GM19324 (cell line): ENCODE measurements around the gene LNX1.

Experiments used
- ATAC-seq: cut with Tn5 transposase; IDR thresholded peaks from one replicate; pipeline ENCODE4 v1.9.1; 2021; ENCODE audit warnings: mild to moderate bottlenecking, moderate library complexity; ENCODE audit not compliant: unreplicated experiment, low FRiP score

The LNX1 gene

DNA sequence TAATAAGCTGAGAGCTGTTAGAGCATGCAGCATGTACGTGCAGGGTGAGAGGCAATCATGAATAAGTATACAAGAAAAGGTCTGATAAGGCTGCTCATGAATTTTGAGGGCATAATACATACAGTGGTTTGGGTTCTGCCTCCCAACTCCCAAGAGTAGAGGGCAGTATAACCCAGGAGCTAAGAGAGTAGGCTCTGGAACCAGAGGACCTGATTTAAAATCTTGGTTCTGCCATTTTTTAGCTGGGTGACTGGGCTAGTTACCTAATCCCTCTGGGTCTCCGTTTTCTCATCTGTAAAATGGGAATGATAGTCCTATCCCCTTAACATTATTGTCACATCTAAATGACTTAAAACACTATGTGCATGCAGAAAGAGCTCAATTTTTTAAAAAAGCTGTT is 85.3 kb downstream of the LNX1 start:
- no peak for ATAC-seq

DNA sequence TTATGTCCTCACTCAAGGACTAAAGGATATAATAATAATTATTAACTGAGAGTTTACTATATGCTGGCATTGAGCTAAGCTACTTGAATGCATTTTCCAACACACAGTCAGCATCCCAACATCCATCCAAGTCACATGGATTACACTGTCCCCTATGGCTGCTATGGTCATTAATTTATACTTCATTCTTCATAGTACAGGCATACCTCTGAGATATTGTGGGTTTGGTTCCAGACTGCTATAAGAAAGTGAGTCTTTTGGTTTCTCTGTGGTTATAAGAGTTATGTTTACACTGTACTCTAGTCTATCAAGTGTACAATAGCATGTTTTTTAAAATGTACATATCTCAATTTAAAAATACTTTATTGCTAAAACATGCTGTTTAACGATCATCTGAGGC is 89.2 kb downstream of the LNX1 start:
- ATAC-seq: no peak

DNA sequence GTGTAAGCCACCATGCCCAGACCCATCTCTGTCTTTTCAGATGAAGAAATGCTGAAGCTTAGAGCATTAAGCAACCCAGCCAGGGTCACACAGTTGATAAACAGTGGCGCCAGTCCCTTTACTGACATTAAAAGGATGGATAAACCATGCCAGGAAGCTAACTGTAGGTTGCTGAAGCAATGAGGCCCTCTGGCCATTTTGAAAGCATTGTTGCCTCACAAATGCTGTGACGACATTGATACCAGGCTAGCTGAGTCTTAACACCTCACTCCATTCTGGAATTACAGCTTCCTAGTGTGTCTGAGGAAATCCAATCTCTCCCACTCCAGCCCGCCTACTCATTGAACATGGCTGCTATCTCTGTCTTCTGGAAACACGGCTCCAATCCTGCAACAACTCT is 89.7 kb downstream of the LNX1 start:
- ATAC-seq: no peak

DNA sequence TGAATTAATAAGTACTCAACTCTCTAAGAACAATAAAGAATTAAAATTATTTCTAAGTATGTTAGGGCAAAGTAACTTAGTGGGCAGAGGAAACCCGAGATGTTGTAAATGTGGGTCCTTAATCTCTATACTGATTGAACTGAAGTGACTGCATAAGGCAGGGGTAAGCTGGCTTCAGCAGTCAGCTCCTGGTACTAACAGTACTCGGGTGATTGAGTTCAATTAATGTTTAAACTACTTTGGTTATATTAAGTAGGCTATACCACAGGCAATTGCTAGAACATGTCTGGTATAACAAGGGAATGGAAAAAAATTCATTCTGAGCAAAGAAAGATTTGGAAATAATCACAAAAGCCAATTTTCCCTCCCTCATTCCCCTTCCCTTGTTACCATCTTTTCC is 90.7 kb downstream of the LNX1 start:
- ATAC-seq: no peak

DNA sequence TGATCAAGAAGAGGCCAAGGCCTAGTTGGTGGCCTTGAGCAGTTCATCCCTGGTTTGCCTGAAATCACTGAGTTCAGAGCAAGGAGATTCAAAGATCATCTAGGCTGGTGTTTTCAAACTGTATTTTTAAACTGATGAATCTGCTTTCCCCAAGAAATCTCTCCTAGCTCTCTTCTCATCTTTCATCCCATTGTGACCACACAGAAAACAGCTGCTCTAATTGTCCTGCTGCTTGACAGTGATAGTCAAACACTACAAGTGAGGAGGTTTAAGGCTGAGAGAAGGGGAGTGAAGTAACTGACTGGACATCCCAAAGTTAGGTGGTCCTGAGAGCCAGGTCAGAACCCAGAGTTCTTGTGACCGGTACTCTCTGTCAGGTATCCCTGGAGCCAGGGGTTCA is 91.5 kb downstream of the LNX1 start:
- no peak for ATAC-seq

DNA sequence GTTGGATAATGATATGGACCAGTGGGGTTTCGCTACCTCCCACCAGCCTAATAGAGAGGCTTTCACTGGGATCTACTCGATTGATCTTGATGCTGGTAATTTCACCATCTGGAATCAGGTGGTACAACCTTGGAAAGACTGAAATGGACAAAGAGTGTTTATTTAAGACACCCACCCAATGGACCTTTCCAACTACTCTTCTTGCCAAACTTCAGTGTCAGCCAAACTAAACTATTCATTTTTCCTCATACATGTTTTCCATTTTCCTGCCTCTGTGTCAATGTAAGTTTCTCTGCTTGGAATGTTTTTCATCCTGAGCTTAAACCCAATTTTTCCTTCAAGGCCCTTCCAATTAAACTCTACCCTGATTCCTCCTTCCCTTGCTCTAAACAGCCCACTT is 92.6 kb downstream of the LNX1 start:
- ATAC-seq: no peak

DNA sequence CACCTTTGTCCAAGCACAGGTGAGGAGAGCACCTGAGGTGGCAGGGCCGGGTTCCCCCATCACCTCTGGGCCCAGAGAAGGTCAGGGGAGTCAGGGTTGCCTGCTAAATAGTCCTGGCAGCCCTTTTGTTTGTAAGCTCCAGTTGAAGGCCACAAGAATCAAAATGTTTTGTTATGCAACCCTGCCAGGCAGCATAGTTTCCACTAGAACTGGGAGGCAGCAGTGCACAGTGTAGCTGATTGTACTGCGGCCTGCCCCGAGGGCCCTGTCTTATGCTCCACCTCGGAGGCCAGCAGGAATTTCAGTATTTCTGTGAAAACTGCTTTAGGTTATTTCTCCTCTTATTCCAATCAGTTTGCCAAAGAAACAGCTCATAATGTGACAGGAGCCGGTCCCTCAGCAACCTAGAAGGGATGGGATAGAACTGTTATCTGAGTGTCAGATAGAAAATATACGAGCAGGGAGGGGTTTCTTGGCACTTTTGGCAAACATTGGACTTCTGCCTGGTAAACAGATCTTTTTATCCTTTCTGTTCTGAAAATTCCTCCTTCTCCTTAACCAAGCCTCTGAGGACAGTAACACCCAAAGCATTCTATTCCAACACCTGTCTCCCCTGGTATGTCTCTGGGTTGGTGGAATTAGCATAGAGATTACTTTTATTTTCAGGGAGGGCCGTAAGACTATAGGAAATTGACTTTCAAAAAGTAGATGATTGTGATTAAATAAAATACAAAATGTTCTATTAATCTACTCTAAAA is 93.6 kb downstream of the LNX1 start:
- ATAC-seq: no peak

DNA sequence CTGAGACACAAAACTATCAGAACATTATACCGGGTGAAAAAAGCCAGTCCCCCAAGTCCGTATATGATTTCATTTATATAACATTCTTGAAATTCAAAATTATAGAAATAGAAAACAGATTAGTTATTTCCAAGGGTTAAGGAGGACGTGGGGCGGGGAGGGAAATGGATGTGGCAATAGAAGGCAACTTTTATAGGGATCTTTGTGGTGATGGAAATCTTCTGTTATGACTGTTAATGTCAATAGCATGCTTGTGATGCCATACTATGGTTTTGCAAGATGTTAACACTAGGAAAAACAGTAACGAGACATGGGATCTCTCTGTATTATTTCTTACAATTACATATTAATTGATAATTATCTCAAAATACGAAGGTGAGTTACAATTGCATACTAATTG is 96.4 kb downstream of the LNX1 start:
- no peak for ATAC-seq

DNA sequence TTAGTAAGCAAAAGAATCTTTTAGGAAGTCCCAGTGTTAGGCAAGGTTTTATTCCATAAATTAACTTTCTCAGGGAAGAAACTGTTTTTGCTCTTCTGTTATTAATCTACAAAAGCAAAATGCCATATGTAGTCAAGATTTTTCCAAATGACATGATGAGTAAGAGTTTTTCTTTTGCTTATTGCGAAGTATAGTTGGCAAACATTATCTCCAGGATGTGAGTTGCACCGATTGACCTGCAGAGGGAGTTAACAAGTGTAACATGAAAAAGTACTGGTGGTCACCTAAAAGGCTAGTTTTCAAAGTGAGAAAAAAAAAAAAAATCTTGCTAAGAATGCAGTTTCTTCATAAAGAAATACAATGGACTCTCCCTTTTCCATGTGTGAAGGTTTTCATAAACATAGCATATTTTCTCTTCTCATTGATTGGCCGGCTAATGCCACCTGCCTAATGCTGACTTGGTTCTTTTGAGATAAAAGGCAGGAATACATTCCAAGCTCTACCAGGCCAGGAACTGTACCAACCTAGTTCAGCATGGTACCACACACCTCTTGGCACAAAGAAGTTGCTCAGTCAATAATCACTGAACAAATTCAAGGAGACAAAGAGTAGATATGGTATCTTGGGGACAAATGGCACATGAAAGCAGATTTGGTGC is 100.2 kb downstream of the LNX1 start:
- ATAC-seq: no peak

DNA sequence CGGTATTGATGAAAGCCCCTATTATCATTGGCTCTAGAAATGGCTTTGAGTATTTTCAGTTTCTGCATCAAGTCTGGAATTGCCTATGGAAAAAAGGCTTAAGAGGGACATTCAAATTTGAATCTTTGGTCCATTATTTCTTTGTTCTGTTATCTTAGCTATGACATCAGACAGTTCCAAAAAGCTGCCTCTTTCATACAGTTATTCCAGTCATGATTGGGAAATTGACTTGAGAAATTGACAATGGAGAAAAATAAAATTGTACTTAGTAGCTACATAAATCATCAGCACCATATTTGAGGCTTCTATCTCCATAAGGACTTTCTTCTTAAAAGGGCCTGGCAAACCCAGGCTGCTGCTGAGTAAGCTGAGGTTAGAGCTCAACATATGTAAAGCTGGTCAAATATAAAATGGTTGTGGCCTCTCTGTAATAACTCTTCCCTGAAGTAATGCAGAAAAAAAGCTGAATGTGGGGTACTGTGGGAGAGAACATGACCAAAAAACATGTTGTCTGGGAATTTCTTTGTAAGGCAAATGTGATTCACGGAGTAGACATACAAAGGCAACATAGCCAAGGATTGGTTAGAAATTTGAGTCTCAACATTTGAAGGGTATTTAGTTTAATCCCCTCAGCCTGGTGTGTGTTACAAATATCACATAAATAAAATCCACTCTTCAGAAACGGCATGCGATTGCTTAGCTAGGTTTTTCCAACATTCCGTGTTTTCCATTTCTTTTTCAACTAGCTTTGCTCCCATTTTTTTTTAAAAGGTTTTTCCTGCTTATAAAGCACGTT is 100.9 kb downstream of the LNX1 start:
- no peak for ATAC-seq

DNA sequence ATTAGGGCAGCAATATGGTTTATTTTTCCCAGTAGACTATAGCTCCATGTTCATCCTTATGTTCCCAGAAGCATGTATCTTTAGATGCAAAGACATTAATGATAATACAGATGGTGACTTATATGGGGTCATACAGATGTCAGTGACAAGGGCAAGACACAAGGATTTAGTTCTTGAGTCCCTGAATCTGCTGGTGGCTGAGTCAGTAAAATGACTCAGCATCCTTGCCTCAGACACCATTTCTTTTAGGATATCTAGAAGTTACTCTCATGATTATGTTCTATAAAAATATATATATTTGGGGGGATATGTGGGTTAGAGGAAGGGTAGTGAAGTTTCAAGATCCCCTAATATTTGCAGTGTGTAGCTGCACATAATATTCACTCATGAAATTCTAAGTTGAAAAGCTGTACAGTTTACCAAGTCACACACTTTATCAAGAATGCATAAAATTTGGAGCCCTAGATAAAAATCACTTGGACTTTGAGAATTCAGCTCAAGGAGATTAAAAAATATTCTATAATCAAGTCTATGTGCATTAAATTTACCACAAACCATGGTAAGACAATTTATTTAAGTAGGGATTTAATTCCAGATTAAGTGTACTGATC is 101.9 kb downstream of the LNX1 start:
- no peak for ATAC-seq

DNA sequence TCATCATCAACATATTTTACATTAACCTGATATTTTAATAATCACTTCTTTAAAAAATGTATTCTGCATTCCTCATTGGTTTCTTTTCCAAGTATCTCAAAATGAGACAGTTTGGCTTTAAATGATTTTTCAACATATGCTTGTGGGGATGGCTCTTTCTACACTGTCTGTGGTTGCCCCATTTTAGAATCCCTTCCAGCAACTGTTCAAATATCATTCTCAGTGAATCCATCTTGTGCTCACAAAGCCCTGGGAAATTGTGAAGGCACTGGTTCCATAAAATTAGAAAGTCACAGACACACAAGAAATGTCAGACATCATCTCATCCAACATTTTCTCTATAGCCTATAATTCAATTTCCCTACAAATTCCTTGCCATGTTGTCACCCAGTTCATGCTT is 103.5 kb downstream of the LNX1 start:
- ATAC-seq: no peak

DNA sequence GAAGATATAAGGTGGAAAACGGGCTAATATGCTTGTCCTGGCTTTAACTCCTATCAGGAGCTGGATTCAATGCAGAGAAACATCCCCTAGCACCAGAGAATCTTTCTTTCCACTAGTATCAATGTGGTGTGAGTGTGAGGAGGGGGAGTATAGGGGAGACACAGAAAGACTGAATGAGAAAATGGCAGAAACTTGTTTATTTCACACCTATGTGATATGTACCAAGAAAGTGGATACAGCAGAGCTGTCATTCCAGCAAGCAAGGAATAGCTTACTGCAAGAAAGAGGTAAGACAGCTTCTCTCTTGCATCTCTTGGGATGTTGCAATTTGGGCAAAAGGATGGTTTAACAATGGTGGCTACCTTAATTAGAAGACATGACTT is 105.6 kb downstream of the LNX1 start:
- no peak for ATAC-seq

DNA sequence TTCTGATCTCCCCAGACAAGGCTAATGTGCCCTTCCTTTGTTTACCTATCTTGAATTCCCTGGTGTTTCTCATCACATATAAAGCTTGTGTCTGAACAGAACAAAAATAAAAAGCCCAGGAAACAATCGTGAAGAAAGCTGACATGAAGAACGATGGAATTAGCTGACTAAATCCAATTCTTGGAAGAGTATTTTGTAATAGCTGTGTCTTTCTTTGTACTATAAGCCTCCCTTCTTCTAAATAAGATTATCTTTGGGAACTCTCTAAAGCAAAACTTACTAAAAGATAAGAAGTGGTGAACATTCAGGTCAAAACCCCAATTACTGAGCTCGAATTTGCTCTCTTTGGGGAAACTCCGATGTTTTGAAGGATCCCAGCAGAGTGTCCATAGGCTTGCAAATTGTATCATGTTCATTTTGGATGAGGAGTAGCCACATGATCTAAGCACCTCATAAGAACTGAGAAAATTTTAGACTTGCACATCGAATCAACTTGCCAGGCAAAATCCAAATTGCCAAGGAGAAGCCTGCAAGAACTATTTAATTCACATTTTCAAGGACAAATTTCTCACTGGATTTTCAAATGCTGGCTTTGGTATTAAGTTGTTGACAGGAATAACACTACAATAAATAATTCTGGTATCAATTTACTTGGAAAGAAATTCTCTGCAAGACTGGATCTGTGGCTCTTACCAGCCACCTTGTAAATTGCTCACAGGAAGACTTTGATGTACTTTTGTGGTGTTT is 106.2 kb downstream of the LNX1 start:
- no peak for ATAC-seq

DNA sequence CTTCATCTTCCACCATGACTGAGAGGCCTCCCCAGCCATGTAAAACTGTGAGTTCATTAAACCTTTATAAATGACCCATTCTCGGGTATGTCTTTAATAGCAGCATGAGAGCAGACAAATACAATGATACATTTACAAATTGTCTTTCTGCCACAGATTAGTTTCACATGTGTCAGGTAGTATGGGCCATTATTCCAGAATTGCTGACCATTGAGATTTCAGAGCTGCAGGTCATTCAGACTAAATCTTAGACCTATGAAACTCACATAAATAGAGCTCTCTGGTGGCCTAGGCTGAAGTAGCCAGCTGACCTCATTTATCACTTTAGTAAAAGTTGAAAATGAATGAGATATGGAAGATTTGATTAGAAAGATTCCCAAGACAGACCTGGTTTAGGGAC is 108.0 kb downstream of the LNX1 start:
- ATAC-seq: no peak

DNA sequence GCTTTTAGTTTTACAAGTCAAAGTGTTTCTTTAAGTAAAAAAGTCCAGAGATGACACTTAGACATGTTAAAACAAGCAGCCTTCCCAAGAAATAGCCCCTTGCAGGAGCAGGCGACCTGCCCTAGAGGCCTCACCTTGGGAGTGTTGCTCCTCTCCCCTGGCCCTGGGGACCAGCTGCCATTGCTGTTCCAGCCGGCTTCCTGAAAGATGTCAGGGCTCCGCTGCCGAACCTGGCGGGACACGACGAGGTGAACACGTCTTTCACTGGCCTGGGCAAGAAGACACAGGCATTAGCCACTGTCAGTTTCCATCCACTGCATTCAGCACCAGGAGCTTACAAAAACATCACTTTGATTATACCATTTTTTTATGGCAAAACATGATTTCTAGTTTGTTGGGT is 109.7 kb downstream of the LNX1 start:
- no peak for ATAC-seq

DNA sequence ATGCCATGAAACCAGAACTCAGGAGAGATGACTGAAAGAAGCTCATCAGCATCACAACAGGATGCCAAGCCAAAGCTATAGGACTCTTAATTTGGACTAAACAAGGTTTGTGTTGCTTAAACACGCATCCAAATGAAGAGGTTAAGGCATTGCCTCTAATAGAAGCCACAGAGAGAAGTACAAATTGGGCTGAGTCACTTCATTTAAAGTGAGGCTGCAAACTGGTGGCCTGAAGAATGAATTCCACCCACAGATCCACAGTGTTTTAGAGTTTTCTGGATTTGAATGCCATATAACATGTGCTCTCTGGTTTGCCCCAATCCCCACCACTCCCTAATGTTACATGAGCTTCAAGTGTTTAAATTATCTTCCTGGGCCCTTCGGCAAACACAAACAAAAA is 110.4 kb downstream of the LNX1 start:
- ATAC-seq: no peak

DNA sequence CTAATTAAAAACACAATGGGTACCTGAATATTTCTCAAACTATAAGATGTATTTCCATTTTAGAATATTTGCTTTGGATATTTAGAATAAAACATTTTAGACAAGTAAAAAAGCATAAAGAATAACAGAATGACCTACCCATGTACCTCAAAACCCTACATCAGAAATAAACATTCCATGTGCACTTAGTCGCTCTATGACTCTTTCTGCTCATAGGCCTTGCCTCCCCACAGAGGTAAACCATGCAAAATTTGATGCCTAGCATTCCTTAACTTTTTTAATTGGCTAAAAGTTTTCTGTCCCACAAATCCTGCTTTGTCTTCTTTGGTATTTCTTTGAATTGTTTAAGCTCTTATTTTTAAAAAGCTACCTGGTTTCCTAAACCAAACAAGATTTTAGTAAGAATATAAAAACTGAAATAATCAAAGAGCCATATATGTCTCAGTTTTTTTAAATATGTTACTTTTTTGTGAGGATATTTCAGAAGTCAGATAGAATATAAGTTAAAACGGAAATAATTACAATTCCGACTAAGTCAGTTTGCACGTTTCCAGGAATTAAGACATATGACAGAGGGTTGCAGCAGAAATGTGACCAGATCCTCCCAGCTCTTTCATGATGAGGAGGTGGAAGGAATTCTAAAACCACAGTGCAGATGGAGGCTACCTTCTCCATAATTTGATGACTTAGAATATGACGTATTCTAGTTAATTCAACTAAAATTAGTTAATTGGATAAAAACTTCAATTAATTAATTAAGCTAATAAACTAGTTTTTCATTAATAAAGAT is 111.4 kb downstream of the LNX1 start:
- no peak for ATAC-seq

DNA sequence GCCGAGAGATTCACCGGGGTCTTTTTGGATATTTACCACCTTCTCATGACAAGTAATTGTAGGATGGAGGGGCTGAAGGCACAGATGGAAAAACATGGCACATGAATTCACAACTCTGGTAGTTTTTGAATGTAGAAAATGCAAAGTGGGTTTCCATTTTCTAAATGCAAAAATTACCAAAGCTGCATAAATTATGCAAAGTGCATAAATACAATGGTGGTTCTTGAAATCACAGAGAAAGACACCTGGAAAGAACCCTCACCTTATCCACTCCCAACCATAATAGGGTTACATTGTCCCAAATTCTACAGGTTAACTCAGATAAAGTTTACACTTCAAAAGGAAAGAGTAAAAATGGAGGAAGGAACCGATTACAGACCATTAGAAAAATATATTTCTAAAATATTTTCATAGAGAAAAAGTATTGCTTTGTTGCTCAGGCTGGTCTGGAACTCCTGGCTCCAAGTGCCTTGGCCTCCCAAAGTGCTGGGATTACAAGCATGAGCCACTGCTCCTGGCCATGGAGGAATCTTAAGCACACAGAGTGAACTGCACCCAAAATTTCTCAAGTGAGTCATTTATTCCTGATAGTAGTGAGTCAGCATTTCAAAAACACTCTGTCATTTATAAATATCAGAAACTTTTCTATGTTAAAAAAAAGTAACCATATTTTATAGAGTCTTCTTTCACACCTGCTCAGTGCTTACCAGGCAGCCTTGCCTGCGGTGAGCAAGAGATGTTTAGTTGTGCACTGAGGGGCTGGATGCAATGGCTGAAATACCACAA is 112.4 kb downstream of the LNX1 start:
- ATAC-seq: no peak
